CD4-positive, alpha-beta T cell treated with Interleukin-12 subunit alpha and Interleukin-12 subunit beta, for 1 hour (primary cell): Measurements from ENCODE around the gene RNF151.
"Not testable (repeated sequence)": the region's sequence is repeated elsewhere in the genome, so short reads cannot be mapped to it uniquely, and the experiment has no call there.

Experiments used
- DNase-seq: peaks from one replicate; pipeline ENCODE4 v3.0.0-alpha.2; 2020

Gene RNF151

DNA sequence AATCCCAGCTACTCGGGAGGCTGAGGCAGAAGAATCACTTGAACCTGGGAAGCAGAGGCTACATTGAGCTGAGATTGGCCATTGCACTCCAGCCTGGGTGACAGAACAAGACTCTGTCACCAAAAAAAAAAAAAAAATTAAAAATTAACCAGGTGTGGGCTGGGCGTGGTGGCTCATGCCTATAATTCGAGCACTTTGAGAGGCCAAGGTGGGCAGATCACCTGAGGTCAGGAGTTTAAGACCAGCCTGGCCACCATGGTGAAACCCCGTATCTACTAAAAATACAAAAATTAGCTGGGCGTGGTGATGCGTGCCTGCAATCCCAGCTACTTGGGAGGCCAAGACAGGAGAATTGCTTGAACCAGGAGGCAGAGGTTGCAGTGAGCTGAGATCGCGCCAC, 26.8 kb upstream of the RNF151 start:
- not testable (repeated sequence) for DNase-seq

DNA sequence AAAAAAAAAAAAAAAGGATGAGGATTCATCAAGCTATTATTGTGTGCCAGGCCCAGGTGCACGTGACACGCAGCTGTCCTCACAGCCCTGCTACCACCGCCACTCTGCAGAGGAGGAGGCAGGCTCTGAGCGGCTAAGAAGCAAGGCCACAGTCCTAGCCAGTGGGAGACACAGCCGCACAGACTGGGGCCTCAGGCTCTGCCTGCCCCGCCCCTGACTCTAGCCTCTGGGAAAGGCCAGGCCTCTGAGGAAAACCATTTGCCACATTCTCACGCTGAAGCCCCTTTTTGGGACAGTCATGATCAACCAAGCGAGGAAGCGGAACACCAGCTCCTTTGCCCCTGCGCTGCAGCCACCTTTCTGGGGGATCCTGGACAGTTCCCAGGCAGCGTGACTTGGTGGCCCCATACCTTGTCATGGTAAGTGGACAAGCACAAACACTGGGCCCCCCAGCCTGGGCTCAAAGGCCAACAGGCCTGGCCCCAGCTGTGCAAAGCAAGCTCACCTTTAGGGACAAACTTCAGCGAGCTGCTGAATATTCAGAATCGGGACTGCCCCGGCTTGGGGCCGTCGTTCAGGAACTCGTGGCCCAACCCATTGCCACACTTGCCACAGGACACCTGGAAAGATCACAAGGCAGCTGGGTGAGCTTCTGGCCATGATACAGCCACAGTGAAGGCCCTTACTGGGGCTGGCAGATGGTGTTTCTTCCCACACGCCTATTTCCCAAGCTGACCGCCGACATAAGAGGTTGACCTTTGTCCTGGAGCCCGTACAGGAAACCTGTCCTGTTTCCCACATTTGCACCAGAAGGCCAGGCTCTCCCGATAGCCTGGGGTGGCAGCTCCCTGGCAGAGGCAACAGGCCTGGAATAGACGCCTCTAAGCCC, 26.1 kb upstream of the RNF151 start:
- DNase-seq, result no peak

GRCh38 chr16:1941162-1942046, 25.3 kb upstream of the RNF151 start:
- no peak for DNase-seq

DNA sequence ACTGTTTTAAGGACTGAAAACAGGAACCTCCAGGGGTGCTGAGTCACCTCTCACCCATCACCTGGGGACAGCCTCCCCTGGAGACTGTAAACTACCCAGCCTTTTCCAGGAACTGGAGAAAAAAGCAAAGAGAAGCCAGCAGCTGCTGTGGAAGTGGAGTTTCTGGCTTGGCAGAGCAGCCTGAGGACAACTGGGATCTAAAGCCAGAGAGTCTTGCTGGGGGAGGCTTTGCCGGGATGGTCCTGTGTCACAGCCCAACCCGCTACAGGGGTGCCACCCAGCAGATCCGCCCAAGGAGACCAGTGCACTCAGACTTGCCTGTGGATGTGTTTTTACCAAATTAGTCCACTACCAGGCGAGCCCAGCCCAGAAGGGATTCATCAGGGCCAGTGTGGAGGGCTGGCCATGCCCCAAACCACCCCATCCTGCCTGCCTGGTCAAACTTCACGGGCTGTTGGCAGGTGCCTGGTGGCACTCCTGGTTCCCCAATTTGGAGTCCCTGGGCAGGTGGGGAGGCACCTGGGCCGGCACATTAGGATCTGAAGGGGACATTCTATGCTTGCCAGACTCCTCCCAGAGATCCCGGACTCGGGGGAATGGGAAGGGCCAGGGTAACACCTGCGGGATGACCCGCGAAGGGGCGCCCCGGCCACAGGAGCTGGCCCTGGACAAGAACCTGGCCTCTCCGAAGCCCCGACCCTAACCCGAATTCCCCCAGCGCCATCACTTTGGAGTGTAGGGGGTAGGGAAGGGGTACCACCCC, 24.4 kb upstream of the RNF151 start:
- DNase-seq, result no peak

GRCh38 chr16:1942810-1943726, 23.6 kb upstream of the RNF151 start, which contains the start of gene MSRB1:
MSRB1 (minus strand) TSS chr16:1943199; CDS start chr16:1943156, 43 bp downstream.
- peak; percentile 98 for DNase-seq

- DNase-seq, result no peak
Measured at GRCh38 chr16:1944612-1945199, 21.9 kb upstream of the RNF151 start.

GRCh38 chr16:1945559-1946391, 20.9 kb upstream of the RNF151 start:
- no peak for DNase-seq

- DNase-seq, result no peak
Measured at GRCh38 chr16:1946495-1947368, 19.9 kb upstream of the RNF151 start.

GRCh38 chr16:1947369-1947670, 19.3 kb upstream of the RNF151 start:
- no peak for DNase-seq

GRCh38 chr16:1949507-1949906, 17.1 kb upstream of the RNF151 start:
- DNase-seq, result no peak

DNA sequence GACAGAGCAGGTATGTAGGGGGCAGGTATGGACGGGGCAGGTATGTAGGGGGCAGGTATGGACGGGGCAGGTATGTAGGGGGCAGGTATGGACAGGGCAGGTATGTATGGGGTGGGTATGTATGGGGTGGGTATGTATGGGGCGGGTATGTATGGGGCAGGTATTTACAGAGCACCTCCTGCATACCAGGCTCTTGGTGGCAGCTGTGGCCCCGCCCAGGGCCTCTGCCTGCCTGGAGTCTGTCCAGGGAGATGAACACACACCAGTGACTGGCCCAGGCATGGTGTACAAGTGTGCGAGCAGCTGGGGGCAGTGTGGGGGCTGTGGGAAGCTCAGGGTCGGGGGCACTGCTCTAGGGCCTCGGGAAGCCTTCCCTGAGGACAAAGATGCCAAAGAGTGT, 16.6 kb upstream of the RNF151 start:
- DNase-seq, result no peak

GRCh38 chr16:1950559-1950958, 16.1 kb upstream of the RNF151 start:
- DNase-seq, result no peak

- DNase-seq, result no peak
Measured at GRCh38 chr16:1953734-1954133, 12.9 kb upstream of the RNF151 start.

DNA sequence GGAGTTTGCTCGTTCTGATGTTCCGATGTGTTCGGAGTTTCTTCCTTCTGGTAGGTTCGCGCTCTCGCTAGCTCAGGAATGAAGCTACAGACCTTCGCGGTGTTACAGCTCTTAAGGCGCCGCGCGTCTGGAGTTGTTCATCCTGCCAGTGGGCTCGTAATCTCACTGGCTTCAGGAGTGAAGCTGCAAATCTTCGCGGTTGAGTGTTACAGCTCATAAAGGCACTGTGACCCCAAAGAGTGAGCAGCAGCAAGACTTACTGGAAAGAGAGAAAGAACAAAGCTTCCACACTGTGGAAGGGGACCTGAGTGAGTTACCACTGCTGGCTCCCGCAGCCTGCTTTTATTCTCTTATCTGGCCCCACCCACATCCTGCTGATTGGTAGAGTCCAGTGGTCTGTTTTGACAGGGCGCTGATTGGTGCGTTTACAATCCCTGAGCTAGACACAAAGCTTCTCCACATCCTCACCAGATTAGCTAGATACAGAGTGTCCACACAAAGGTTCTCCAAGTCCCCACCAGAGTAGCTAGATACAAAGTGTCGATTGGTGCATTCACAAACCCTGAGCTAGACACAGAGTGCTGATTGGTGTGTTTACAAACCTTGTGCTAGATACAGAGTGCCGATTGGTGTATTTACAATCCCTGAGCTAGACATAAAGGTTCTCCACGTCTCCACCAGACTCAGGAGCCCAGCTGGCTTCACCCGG, 9.1 kb upstream of the RNF151 start:
- DNase-seq, result not testable (repeated sequence)

- DNase-seq, result not testable (repeated sequence)
Measured at GRCh38 chr16:1958143-1958491, 8.5 kb upstream of the RNF151 start.

DNA sequence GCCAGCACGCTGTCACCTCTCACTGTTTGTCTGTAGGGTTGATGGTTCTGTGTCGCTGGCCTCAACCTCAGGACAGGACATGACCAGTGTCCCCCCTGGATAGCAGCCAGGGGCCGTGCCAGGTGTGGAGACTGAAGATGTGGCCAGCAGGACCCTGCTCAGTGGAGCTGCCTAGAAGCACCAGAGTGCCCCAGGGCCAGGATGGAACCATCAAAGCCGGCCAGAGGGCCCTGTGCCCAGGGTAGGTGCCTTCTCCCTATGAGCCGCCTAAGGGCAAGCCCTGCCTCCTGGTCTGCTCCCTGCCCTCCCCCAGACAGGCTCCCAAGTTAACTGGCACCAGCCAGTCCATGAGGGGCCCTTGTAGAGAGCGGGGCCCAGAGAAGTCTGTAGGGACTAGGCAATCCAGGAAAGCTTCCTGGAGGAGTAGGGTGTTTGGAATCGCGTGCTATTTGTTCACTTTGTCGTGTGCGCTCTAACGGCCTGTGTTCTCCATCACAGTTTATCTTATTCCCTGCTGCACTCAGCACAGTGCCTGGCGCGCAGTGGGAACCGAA, 7.9 kb upstream of the RNF151 start:
- DNase-seq, result no peak

DNA sequence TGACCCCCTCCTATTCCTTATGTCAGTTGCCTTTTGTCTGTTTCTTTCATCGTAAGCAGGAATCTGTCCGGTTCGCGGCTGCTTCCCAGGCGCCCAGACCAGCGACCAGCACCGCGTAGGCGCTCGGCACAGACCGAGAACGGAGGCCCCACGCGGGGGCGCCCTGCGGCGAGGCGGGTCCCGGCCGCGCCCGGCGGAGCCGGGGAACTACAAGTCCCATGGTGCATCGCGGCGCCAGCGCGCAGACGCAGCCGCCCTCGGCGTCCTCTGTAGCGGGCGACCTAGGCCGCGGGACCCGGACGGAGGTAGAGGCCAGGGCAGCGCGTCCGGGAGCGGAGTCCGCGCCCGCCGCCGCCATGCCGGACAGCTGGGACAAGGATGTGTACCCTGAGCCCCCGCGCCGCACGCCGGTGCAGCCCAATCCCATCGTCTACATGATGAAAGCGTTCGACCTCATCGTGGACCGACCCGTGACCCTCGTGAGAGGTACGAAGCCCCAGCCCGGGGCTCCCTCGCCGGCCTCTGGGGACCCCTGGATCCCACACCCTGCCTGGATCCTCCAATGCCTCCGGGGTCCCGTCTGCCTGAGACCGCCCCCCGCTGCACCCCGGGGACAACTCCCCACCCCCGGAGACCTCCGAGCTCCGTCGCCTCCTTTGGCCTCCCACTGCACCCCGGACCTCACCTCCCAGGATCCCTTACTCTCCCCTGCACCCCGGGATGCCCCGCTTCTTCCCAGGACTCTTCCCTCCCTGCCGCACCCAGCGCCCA, 7.2 kb upstream of the RNF151 start, which contains the start of gene NDUFB10:
Gene NDUFB10, plus strand, starts transcription at position 270 of the 771 bp plus-strand sequence. Its CDS starts 87 bp downstream, at position 357.
- DNase-seq, result peak; percentile 93
